B cell (primary cell): ENCODE results near the gene RALY. TPM values are rescaled to one million over a fixed set of nuclear protein-coding genes. Genes with fewer than 3 reads are reported as not detected.

Experiments
- ATAC-seq: fragments of 200-7000 bp; cut with Tn5 transposase; one replicate; pipeline ENCODE4 v1.10.0; 2021; ENCODE audit warnings: low read depth, mild to moderate bottlenecking, moderate number of reproducible peaks, moderate library complexity
- CTCF ChIA-PET: fragments of 350-600 bp; sonication (Branson Sonifier 250); formaldehyde crosslinking; loops from one replicate; lab custom pipeline; 2021; ENCODE audit warnings: antibody characterized with exemption, inconsistent platforms; lab: Charles Lee
- POLR2A ChIA-PET: fragments of 350-600 bp; sonication (Branson Sonifier 250); formaldehyde crosslinking; loops from one replicate; lab custom pipeline; 2021; ENCODE audit warnings: antibody characterized with exemption; lab: Charles Lee
- DNase-seq: peaks from one replicate; pipeline ENCODE4 v3.0.0; 2013
- H2AFZ ChIP-seq: 2 replicates; pipeline ENCODE4 v1.6.1; 2012; ENCODE audit warnings: mild to moderate bottlenecking, low read depth, low read length; ENCODE audit not compliant: insufficient read depth, poor library complexity, severe bottlenecking
- H3K27ac ChIP-seq, 2 donors: 1 replicate in 1 of 2; 2 replicates in 1 of 2; pipeline ENCODE4 v1.5.1; 2012 to 2013; ENCODE audit warnings: low read length in 2 of 2, mild to moderate bottlenecking in 2 of 2, moderate library complexity in 1 of 2
- H3K27me3 ChIP-seq, 4 experiments: fragments of 200-600 bp in 1 of 4; sonication (generic) in 1 of 4; replicated peaks in 1 of 4; 1 replicate in 2 of 4; 2 replicates in 2 of 4; pipeline versions ENCODE4 v1.6.1 to v1.7.0; 2013 to 2016; ENCODE audit warnings: low read length in 3 of 4, mild to moderate bottlenecking in 2 of 4, mixed read lengths in 1 of 4, moderate library complexity in 1 of 4; ENCODE audit not compliant: insufficient read depth in 4 of 4, control insufficient read depth in 3 of 4; ENCODE audit errors: control extremely low read depth in 1 of 4
- H3K36me3 ChIP-seq, 2 experiments: replicated peaks in 1 of 2; 1 replicate in 1 of 2; 2 replicates in 1 of 2; pipeline versions ENCODE4 v1.6.1 to v1.7.1; 2013; ENCODE audit warnings: low read length in 1 of 2; ENCODE audit not compliant: insufficient read depth in 2 of 2, control insufficient read depth in 1 of 2; ENCODE audit errors: control extremely low read depth in 1 of 2, extremely low read depth in 1 of 2
- H3K4me1 ChIP-seq, 2 donors: fragments of 200-600 bp in 1 of 2; sonication (generic) in 1 of 2; 1 replicate in 1 of 2; 2 replicates in 1 of 2; pipeline versions ENCODE4 v1.5.1 to v1.6.1; 2013 to 2017; ENCODE audit warnings: low read length in 2 of 2; ENCODE audit not compliant: control insufficient read depth in 2 of 2, insufficient read depth in 2 of 2
- H3K4me2 ChIP-seq: replicated peaks from 2 replicates; pipeline ENCODE3; 2012; ENCODE audit warnings: mild to moderate bottlenecking, low read depth, low read length; ENCODE audit not compliant: poor library complexity, severe bottlenecking
- H3K4me3 ChIP-seq, 5 experiments: fragments of 200-600 bp in 1 of 5; sonication (generic) in 1 of 5; 1 replicate in 3 of 5; 2 replicates in 2 of 5; pipeline versions ENCODE4 v1.5.1 to v1.7.0; 2011 to 2016; ENCODE audit warnings: low read length in 4 of 5, mild to moderate bottlenecking in 4 of 5, low read depth in 2 of 5, control low read depth in 1 of 5, moderate library complexity in 1 of 5; ENCODE audit not compliant: insufficient read depth in 1 of 5; ENCODE audit errors: control extremely low read depth in 1 of 5, extremely low read depth in 1 of 5
- H3K79me2 ChIP-seq: fragments of 200-600 bp; sonication (generic); one replicate; pipeline ENCODE4 v1.6.0; 2016; ENCODE audit warnings: low read length; ENCODE audit not compliant: control insufficient read depth, insufficient read depth
- H3K9ac ChIP-seq: fragments of 200-600 bp; sonication (generic); 2 replicates; pipeline ENCODE4 v1.6.1; 2017; ENCODE audit warnings: mild to moderate bottlenecking, low read length, moderate library complexity
- H3K9me3 ChIP-seq, 3 donors: one replicate each; pipeline versions ENCODE4 v1.6.1 to v1.7.1; 2013; ENCODE audit warnings: low read length in 2 of 3; ENCODE audit not compliant: control insufficient read depth in 2 of 3, insufficient read depth in 1 of 3; ENCODE audit errors: control extremely low read depth in 1 of 3
- H4K20me1 ChIP-seq: 2 replicates; pipeline ENCODE4 v1.6.0; 2012; ENCODE audit warnings: mild to moderate bottlenecking, low read length; ENCODE audit not compliant: insufficient read depth, control insufficient read depth, poor library complexity, severe bottlenecking
- H3K27ac Mint-ChIP-seq: one replicate; pipeline ENCODE4 v1.8.0; 2021; ENCODE audit warnings: mixed read lengths
- H3K27me3 Mint-ChIP-seq: one replicate; pipeline ENCODE4 v1.8.0; 2021; ENCODE audit warnings: mixed read lengths
- H3K4me1 Mint-ChIP-seq: one replicate; pipeline ENCODE4 v1.8.0; 2021; ENCODE audit warnings: mixed read lengths
- H3K4me3 Mint-ChIP-seq: one replicate; pipeline ENCODE4 v1.8.0; 2021; ENCODE audit warnings: mixed read lengths
- H3K9me3 Mint-ChIP-seq: one replicate; pipeline ENCODE4 v1.8.0; 2022; ENCODE audit warnings: mixed read lengths; ENCODE audit not compliant: insufficient read depth
- EZH2 ChIP-seq: IDR thresholded peaks from 2 replicates; pipeline ENCODE4 v1.6.1; 2012; ENCODE audit warnings: borderline replicate concordance, low read depth, mild to moderate bottlenecking, moderate library complexity, low read length; ENCODE audit not compliant: insufficient read depth, poor library complexity, severe bottlenecking
- WGBS: methylation state at CpG from one replicate; pipeline ENCODE4 v1.1.5; 2013; ENCODE audit warnings: missing lambda C conversion rate; ENCODE audit not compliant: insufficient coverage; 5-methylcytosine and 5-hydroxymethylcytosine counted together
- intact Hi-C: fragments of 100-400 bp; cut with micrococcal nuclease; formaldehyde crosslinking; loops from one replicate; pipeline ENCODE4 v1.10.0; 2022
- polyA plus RNA-seq: library from polyadenylated mRNA; depleted of rRNA; stranded (reverse); fragments of >200 nt; gene quantifications from 2 replicates; pipeline ENCODE4 v1.2.3, GENCODE V29; 2012
- total RNA-seq, 2 donors: library from RNA; stranded (reverse); fragments of 120-200 nt in 1 of 2; gene quantifications; 1 replicate in 1 of 2; 2 replicates in 1 of 2; pipeline versions ENCODE4 v1.2.3 to v1.2.4, GENCODE V29; 2013 to 2022
- TF ChIP-seq, protein P1 (sequence below): fragments of 200-600 bp; IDR thresholded peaks from one replicate; pipeline ENCODE4 v1.8.0; 2022; ENCODE audit warnings: antibody characterized with exemption, mild to moderate bottlenecking

Gene RALY
- total and polyA plus RNA-seq, 2 donors (not counting 1 experiment from before 2014, with no cell fraction given), result 89.8 to 94.4 TPM

DNA sequence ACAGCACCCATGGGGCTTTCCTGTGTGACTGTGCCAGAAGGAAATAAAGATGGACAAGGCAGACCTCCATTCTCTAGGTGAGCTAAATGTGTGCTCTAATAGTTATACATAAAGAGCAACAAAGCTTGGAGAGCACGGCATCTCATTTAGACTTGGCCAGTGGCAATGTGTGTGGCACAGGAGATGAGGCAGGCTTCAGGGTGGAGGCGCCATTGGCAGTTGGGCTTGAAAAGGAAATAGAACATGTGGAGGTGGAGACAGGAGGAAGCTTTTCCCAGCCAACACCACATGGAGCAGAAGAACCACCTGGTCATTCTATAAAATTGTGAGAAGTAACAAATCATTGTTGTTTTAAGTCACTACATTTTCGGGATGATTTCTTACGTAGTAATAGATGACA is 3.6 kb upstream of the RALY start:
- H3K4me2 ChIP-seq, result no peak overlapping the region
- ChIA-PET POLR2A (interaction anchor here (0.7 kb wide), 1 partner anchor 546 kb away, joined by 3 read pairs; the partner anchor contains the start of gene SNTA1), CTCF (interaction anchor here (1.0 kb wide), 1 partner anchor 10 kb away, joined by 3 read pairs; no protein-coding TSS in a partner anchor)
- H3K27ac Mint-ChIP-seq, result no peak overlapping the region
- no peaks in the 10 kb centered on the region for H3K27me3 Mint-ChIP-seq
- no peak overlapping the region for H3K27ac ChIP-seq
- H3K27me3 ChIP-seq, result no peaks in the 10 kb centered on the region
- H2AFZ ChIP-seq, result no peak overlapping the region
- ATAC-seq, result no peak
- peaks cover 14% of the 10 kb centered on the region for H4K20me1 ChIP-seq
- TF ChIP-seq, protein P1, sequence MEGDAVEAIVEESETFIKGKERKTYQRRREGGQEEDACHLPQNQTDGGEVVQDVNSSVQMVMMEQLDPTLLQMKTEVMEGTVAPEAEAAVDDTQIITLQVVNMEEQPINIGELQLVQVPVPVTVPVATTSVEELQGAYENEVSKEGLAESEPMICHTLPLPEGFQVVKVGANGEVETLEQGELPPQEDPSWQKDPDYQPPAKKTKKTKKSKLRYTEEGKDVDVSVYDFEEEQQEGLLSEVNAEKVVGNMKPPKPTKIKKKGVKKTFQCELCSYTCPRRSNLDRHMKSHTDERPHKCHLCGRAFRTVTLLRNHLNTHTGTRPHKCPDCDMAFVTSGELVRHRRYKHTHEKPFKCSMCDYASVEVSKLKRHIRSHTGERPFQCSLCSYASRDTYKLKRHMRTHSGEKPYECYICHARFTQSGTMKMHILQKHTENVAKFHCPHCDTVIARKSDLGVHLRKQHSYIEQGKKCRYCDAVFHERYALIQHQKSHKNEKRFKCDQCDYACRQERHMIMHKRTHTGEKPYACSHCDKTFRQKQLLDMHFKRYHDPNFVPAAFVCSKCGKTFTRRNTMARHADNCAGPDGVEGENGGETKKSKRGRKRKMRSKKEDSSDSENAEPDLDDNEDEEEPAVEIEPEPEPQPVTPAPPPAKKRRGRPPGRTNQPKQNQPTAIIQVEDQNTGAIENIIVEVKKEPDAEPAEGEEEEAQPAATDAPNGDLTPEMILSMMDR, result no peak
- no peak for TF ChIP-seq EZH2
- H3K79me2 ChIP-seq, result peaks cover 33% of the 10 kb centered on the region
- H3K4me3 ChIP-seq, result no peak overlapping the region
- peaks cover 13 to 18% of the 10 kb centered on the region in 2 donors for H3K4me1 ChIP-seq
- no peaks in the 10 kb centered on the region for H3K9me3 ChIP-seq
- no peak for DNase-seq
- no peaks in the 10 kb centered on the region for H3K36me3 ChIP-seq
- WGBS, result no CpG with 5 or more reads among the region's 4 CpGs
- no peak overlapping the region for H3K9ac ChIP-seq
- no peak overlapping the region for H3K4me3 Mint-ChIP-seq
- peaks cover 32% of the 10 kb centered on the region for H3K4me1 Mint-ChIP-seq
- intact Hi-C loops, result loop anchor here (5.0 to 10.0 kb wide), 5 partner anchors 323 to 1552 kb away; partner anchors contain the start of genes ACSS2, ACTL10, DYNLRB1 and ERGIC3
- no peaks in the 10 kb centered on the region for H3K9me3 Mint-ChIP-seq

DNA sequence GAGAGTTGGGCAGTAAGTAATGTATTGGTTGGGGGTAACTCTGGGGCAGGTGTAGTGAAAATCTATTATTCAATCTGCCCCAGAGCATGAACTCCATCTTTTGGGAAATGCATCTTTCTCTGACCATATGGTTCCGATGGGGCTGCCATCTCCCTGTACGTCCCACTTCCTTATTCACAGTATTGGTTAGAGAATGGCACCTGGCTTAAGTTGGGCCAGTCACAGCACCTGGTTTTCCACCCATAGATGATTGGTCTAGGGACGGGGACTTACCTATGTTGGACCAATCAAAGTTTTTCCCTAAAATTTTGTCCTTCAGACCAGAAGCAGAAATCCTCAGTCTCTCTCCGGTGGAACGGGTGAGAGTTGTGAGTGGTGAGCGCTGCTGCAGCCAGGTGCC is 2.2 kb upstream of the RALY start:
- DNase-seq, result no peak
- Histone ChIP-seq H2AFZ (no peak overlapping the region), H3K4me3 (no peak overlapping the region), H4K20me1 (peaks cover 28% of the 10 kb centered on the region), H3K9me3 (no peaks in the 10 kb centered on the region), H3K36me3 (no peaks in the 10 kb centered on the region), H3K9ac (no peak overlapping the region), H3K4me2 (peak overlapping the region; percentile 90), H3K4me1 (peaks cover 25 to 33% of the 10 kb centered on the region in 2 donors), H3K27ac (no peak overlapping the region), H3K27me3 (no peaks in the 10 kb centered on the region), H3K79me2 (peaks cover 47% of the 10 kb centered on the region)
- intact Hi-C loops, result loop anchor here (5.0 to 10.0 kb wide), 5 partner anchors 324 to 1551 kb away; partner anchors contain the start of genes ACSS2, ACTL10, DYNLRB1 and ERGIC3
- ATAC-seq, result no peak
- CTCF ChIA-PET, result no interaction called here
- no peaks in the 10 kb centered on the region for H3K9me3 Mint-ChIP-seq
- peak overlapping the region; percentile 92 for H3K4me3 Mint-ChIP-seq
- POLR2A ChIA-PET, result no interaction called here
- H3K27me3 Mint-ChIP-seq, result no peaks in the 10 kb centered on the region
- TF ChIP-seq, protein P1, result no peak
- TF ChIP-seq EZH2, result no peak
- H3K27ac Mint-ChIP-seq, result peak overlapping the region; percentile 15
- H3K4me1 Mint-ChIP-seq, result peaks cover 44% of the 10 kb centered on the region
- 94% methylated on average over 3 of the region's 6 CpGs for WGBS
